ENCODE results near the gene FOXI1.

The FOXI1 gene

GRCh38 chr5:170078458-170078857 is 27.2 kb upstream of the FOXI1 start:
- Histone ChIP-seq H3K79me2 (ENCODE audit: insufficient read depth, low read length) (no peaks in the 10 kb centered on the region), H2AFZ (ENCODE audit: low read length) (no peak overlapping the region), H3K27me3 (ENCODE audit: insufficient read depth, low read length) (no peaks in the 10 kb centered on the region), H4K20me1 (ENCODE audit: insufficient read depth, low read length) (no peaks in the 10 kb centered on the region), H3K9me2 (ENCODE audit: low read depth, low read length) (no peaks in the 10 kb centered on the region), H3K9me3 (ENCODE audit: low read length) (no peaks in the 10 kb centered on the region), H3K9ac (ENCODE audit: low read length) (no peak overlapping the region), H3K36me3 (ENCODE audit: insufficient read depth, low read length) (peaks cover 79% of the 10 kb centered on the region), H3K4me1 (ENCODE audit: insufficient read depth, low read length, severe bottlenecking) (no peaks in the 10 kb centered on the region), H3F3A (ENCODE audit: insufficient read depth, low read length) (no peaks in the 10 kb centered on the region), H3K27ac (ENCODE audit: low read depth, low read length, poor library complexity, severe bottlenecking) (no peak overlapping the region), H3K4me2 (ENCODE audit: low read length) (no peak overlapping the region), H3K4me3 (ENCODE audit: low read depth, low read length, poor library complexity, severe bottlenecking) (no peak overlapping the region)
- no peak for TF ChIP-seq CTCF (IDR thresholded peaks at IDR 0.05; ENCODE audit: low read length)
- no peak for TF ChIP-seq EZH2 (IDR thresholded peaks at IDR 0.05; ENCODE audit: borderline replicate concordance, low read length)

GRCh38 chr5:170078931-170079330 is 26.8 kb upstream of the FOXI1 start:
- Histone ChIP-seq H3K4me3 (ENCODE audit: low read depth, low read length, poor library complexity, severe bottlenecking) (no peak overlapping the region), H3F3A (ENCODE audit: insufficient read depth, low read length) (no peaks in the 10 kb centered on the region), H3K79me2 (ENCODE audit: insufficient read depth, low read length) (no peaks in the 10 kb centered on the region), H3K27me3 (ENCODE audit: insufficient read depth, low read length) (no peaks in the 10 kb centered on the region), H3K27ac (ENCODE audit: low read depth, low read length, poor library complexity, severe bottlenecking) (no peak overlapping the region), H3K36me3 (ENCODE audit: insufficient read depth, low read length) (peaks cover 84% of the 10 kb centered on the region), H3K4me2 (ENCODE audit: low read length) (no peak overlapping the region), H3K9me2 (ENCODE audit: low read depth, low read length) (no peaks in the 10 kb centered on the region), H3K9me3 (ENCODE audit: low read length) (no peaks in the 10 kb centered on the region), H3K4me1 (ENCODE audit: insufficient read depth, low read length, severe bottlenecking) (no peaks in the 10 kb centered on the region), H4K20me1 (ENCODE audit: insufficient read depth, low read length) (no peaks in the 10 kb centered on the region), H3K9ac (ENCODE audit: low read length) (no peak overlapping the region), H2AFZ (ENCODE audit: low read length) (no peak overlapping the region)
- no peak for TF ChIP-seq CTCF (IDR thresholded peaks at IDR 0.05; ENCODE audit: low read length)
- no peak for TF ChIP-seq EZH2 (IDR thresholded peaks at IDR 0.05; ENCODE audit: borderline replicate concordance, low read length)

- Histone ChIP-seq H3K4me1 (ENCODE audit: insufficient read depth, low read length, severe bottlenecking) (no peaks in the 10 kb centered on the region), H3F3A (ENCODE audit: insufficient read depth, low read length) (no peaks in the 10 kb centered on the region), H3K4me2 (ENCODE audit: low read length) (no peak overlapping the region), H3K27me3 (ENCODE audit: insufficient read depth, low read length) (no peaks in the 10 kb centered on the region), H2AFZ (ENCODE audit: low read length) (no peak overlapping the region), H3K9me3 (ENCODE audit: low read length) (no peaks in the 10 kb centered on the region), H3K9me2 (ENCODE audit: low read depth, low read length) (no peaks in the 10 kb centered on the region), H3K9ac (ENCODE audit: low read length) (no peak overlapping the region), H3K79me2 (ENCODE audit: insufficient read depth, low read length) (no peaks in the 10 kb centered on the region), H3K27ac (ENCODE audit: low read depth, low read length, poor library complexity, severe bottlenecking) (no peak overlapping the region), H3K4me3 (ENCODE audit: low read depth, low read length, poor library complexity, severe bottlenecking) (no peak overlapping the region), H4K20me1 (ENCODE audit: insufficient read depth, low read length) (no peaks in the 10 kb centered on the region), H3K36me3 (ENCODE audit: insufficient read depth, low read length) (peaks cover 96% of the 10 kb centered on the region)
- TF ChIP-seq CTCF (IDR thresholded peaks at IDR 0.05; ENCODE audit: low read length) (no peak), EZH2 (IDR thresholded peaks at IDR 0.05; ENCODE audit: borderline replicate concordance, low read length) (no peak)
Observed at GRCh38 chr5:170080217-170080616, 25.5 kb upstream of the FOXI1 start.

Measured in OCI-LY1 (cell line).